PFSK-1 (cell line): ENCODE results near the gene RNF214.

Experiments
- FOXP2 ChIP-seq: optimal IDR thresholded peaks from 2 replicates; pipeline ENCODE3; 2011; ENCODE audit warnings: borderline replicate concordance, control low read depth, inconsistent platforms; ENCODE audit not compliant: insufficient read depth; ENCODE audit errors: extremely low read length, extremely low read depth
- POLR2AphosphoS5 ChIP-seq: IDR thresholded peaks from 2 replicates; pipeline ENCODE4 v1.6.1; 2012; ENCODE audit warnings: low read depth, mild to moderate bottlenecking, control low read depth, low read length, moderate library complexity
- SIN3A ChIP-seq: IDR thresholded peaks from 2 replicates; pipeline ENCODE4 v1.6.1; 2012; ENCODE audit warnings: mild to moderate bottlenecking, low read length, moderate library complexity, borderline replicate concordance; ENCODE audit not compliant: insufficient read depth
- TAF1 ChIP-seq: IDR thresholded peaks from 2 replicates; pipeline ENCODE4 v1.6.1; 2012; ENCODE audit warnings: low read length, control low read depth, borderline replicate concordance; ENCODE audit not compliant: insufficient read depth
- TF ChIP-seq, protein P1 (sequence below), 2 experiments: IDR thresholded peaks; 2 replicates each; pipeline versions ENCODE4 v1.6.1 to v1.8.0; 2011 to 2012; ENCODE audit warnings: low read depth in 2 of 2, low read length in 2 of 2, control low read depth in 1 of 2, inconsistent platforms in 1 of 2, mild to moderate bottlenecking in 1 of 2, moderate library complexity in 1 of 2; ENCODE audit not compliant: insufficient read depth in 1 of 2

Gene RNF214

DNA sequence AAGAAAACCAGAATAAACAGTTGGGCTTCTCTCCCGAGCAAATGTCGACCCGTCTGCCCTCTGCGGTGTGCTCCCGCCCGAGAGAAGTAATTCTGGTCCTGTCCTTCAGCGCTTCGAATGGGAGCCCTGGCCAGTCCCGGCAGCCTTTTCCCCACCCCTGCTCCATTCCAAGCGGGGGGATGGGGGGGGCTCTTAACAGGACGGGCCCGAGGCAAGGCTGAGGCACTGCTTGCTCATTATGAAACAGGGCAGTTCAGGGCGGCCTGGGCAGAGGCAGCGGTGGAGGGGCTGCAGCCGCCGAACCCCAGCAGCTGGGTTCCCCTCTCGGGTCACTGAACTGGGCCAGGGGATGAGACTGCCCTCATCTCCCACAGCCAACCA lies 67.8 kb downstream of the RNF214 start:
- TF ChIP-seq POLR2AphosphoS5 (no peak), SIN3A (no peak), TAF1 (no peak), FOXP2 (no peak)
- TF ChIP-seq, protein P1, sequence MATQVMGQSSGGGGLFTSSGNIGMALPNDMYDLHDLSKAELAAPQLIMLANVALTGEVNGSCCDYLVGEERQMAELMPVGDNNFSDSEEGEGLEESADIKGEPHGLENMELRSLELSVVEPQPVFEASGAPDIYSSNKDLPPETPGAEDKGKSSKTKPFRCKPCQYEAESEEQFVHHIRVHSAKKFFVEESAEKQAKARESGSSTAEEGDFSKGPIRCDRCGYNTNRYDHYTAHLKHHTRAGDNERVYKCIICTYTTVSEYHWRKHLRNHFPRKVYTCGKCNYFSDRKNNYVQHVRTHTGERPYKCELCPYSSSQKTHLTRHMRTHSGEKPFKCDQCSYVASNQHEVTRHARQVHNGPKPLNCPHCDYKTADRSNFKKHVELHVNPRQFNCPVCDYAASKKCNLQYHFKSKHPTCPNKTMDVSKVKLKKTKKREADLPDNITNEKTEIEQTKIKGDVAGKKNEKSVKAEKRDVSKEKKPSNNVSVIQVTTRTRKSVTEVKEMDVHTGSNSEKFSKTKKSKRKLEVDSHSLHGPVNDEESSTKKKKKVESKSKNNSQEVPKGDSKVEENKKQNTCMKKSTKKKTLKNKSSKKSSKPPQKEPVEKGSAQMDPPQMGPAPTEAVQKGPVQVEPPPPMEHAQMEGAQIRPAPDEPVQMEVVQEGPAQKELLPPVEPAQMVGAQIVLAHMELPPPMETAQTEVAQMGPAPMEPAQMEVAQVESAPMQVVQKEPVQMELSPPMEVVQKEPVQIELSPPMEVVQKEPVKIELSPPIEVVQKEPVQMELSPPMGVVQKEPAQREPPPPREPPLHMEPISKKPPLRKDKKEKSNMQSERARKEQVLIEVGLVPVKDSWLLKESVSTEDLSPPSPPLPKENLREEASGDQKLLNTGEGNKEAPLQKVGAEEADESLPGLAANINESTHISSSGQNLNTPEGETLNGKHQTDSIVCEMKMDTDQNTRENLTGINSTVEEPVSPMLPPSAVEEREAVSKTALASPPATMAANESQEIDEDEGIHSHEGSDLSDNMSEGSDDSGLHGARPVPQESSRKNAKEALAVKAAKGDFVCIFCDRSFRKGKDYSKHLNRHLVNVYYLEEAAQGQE (IDR thresholded peaks at IDR 0.05; ENCODE audit: insufficient read depth in 1 of 2, low read depth in 2 of 2, low read length in 2 of 2) = no peak

DNA sequence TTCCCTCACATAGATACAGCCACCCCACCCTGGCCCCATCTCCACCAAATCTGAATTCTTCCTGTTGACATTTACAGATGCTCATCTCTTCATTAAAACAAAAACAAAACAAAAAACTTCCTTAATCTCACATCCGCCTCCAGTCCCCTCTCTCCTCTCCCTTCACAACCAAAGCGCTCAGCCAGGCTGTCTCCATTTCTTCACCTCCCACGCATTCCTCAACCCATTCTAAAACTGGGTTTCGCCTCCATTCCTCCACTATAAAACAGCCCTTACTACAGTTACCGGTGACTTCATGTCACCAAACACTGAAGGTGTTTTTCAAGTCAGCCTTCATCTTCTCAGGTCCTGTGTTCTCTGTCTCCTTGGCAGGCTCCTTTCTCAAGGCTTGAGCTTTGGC lies 68.3 kb downstream of the RNF214 start:
- TF ChIP-seq, protein P1 (IDR thresholded peaks at IDR 0.05; ENCODE audit: insufficient read depth in 1 of 2, low read depth in 2 of 2, low read length in 2 of 2) = no peak
- TF ChIP-seq POLR2AphosphoS5 = no peak
- no peak for TF ChIP-seq SIN3A
- no peak for TF ChIP-seq FOXP2
- TF ChIP-seq TAF1 = no peak

DNA sequence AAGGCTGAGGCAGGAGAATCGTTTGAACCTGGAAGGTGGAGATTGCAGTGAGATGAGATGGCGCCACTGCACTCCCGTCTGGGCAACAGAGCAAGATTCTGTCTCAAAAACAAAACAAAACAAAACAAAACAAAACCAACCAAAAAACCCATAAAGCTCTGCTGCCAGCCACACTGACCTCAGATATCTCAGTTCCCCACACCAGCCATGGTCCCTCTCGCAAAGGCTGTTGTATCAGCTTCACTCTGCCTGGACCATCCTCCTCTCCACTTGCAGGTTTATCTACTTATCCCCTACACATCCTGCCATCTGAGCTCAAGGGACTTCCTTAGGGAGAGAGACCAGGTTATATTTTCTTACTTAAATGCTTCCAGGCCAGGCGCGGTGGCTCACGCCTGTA lies 69.8 kb downstream of the RNF214 start:
- TF ChIP-seq POLR2AphosphoS5 (no peak), FOXP2 (no peak), TAF1 (no peak), SIN3A (no peak)
- TF ChIP-seq, protein P1 (IDR thresholded peaks at IDR 0.05; ENCODE audit: insufficient read depth in 1 of 2, low read depth in 2 of 2, low read length in 2 of 2) = no peak

DNA sequence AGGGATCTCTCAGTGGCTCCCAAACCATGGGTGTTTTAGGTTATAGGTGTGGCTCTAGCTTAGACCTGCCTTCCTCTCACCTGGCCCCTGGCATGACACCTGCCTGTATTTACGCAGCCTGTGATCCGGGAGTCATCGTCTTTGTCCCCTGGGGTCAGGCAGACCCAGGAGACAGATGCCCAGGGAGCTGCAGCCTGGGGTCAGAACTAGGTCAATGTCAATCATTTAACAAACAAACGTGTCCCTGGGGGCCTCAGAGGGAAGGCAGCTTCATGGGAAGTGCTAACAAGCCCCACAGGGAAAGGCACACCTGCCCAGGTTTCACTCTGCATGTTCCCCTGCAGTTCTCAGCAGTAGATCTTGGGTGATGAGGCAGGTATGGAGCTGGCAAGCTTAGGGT lies 70.6 kb downstream of the RNF214 start:
- 0 out of 2 replicates have a peak, but pooled peaks have one; percentile 10 for TF ChIP-seq POLR2AphosphoS5
- TF ChIP-seq, protein P1 (IDR thresholded peaks at IDR 0.05; ENCODE audit: insufficient read depth in 1 of 2, low read depth in 2 of 2, low read length in 2 of 2) = no peak

DNA sequence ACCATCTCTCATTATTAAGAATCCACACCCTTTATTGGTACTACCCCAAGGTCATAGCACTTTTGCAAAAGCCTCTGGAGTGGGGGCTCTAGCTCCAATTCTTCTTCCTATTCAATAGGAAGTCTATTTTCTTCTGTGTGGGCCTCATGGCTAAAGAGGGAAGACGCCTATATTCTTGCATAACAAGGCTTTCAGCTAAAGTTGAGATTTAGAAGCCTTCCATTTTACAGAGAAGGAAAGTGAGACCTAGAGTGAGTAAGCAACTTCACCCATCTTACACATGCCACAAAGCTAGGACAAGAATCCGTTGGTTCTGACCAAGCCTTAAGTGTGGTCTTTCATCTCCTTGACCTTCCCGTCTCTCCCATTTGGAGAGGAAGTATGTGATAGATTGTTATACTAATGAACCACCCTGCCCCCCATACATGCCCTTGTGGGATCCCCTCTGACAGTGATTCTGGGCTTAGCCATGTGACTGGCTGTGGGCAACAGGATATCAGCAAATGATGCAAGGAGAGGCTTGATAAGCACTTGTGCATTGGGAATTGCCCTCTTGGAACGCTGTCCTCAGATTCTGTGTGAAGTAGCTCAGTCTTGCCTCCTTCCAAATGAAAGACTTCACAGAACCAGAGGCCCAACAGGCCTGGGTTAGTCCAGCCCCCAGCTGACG lies 71.3 kb downstream of the RNF214 start:
- TF ChIP-seq FOXP2 = no peak
- no peak for TF ChIP-seq SIN3A
- TF ChIP-seq, protein P1 (IDR thresholded peaks at IDR 0.05; ENCODE audit: insufficient read depth in 1 of 2, low read depth in 2 of 2, low read length in 2 of 2) = no peak
- TF ChIP-seq TAF1 = no peak
- TF ChIP-seq POLR2AphosphoS5 = no peak
